ENCODE measurements around the gene C1orf105. TPM values are rescaled to one million over a fixed set of nuclear protein-coding genes. Genes with fewer than 3 reads are reported as not detected.

The C1orf105 gene
- total RNA-seq, 4 donors from 2014 or later: not detected

- TF ChIP-seq, protein P1, sequence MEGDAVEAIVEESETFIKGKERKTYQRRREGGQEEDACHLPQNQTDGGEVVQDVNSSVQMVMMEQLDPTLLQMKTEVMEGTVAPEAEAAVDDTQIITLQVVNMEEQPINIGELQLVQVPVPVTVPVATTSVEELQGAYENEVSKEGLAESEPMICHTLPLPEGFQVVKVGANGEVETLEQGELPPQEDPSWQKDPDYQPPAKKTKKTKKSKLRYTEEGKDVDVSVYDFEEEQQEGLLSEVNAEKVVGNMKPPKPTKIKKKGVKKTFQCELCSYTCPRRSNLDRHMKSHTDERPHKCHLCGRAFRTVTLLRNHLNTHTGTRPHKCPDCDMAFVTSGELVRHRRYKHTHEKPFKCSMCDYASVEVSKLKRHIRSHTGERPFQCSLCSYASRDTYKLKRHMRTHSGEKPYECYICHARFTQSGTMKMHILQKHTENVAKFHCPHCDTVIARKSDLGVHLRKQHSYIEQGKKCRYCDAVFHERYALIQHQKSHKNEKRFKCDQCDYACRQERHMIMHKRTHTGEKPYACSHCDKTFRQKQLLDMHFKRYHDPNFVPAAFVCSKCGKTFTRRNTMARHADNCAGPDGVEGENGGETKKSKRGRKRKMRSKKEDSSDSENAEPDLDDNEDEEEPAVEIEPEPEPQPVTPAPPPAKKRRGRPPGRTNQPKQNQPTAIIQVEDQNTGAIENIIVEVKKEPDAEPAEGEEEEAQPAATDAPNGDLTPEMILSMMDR (IDR thresholded peaks at IDR 0.05): no peak
- TF ChIP-seq POLR2A (IDR thresholded peaks at IDR 0.05): no peak
- H3K4me1 ChIP-seq: peaks cover 0 to 20% (median 3%) of the 10 kb centered on the region in 3 donors
- no peaks in the 10 kb centered on the region for H3K9me3 ChIP-seq
- intact Hi-C loops (cut with DNase I): no loop called here
- peak overlapping the region in 1 of 4 donors; percentile 26 for H3K27ac ChIP-seq
- no peak overlapping the region for H3K4me3 ChIP-seq
- DNase-seq: no peak
- no peaks in the 10 kb centered on the region for H3K36me3 ChIP-seq
- H3K27me3 ChIP-seq: no peaks in the 10 kb centered on the region
These were observed 63.0 kb downstream of the C1orf105 start for GRCh38 chr1:172483448-172483847.

- peak overlapping the region in 1 of 4 donors; percentile 26 for H3K27ac ChIP-seq
- H3K27me3 ChIP-seq: no peaks in the 10 kb centered on the region
These were observed 63.8 kb downstream of the C1orf105 start for GRCh38 chr1:172484252-172484651.

GRCh38 chr1:172485626-172486025 is 65.1 kb downstream of the C1orf105 start:
- intact Hi-C loops (cut with DNase I): no loop called here

More at GRCh38 chr1:172484252-172484651, 63.8 kb downstream of the C1orf105 start:
- H3K9me3 ChIP-seq: no peaks in the 10 kb centered on the region
- no peak for DNase-seq
- no peaks in the 10 kb centered on the region for H3K36me3 ChIP-seq
- no peak overlapping the region for H3K4me3 ChIP-seq
- peaks cover 0 to 20% (median 3%) of the 10 kb centered on the region in 3 donors for H3K4me1 ChIP-seq
- TF ChIP-seq, protein P1 (IDR thresholded peaks at IDR 0.05): no peak
- no peak for TF ChIP-seq POLR2A (IDR thresholded peaks at IDR 0.05)
- intact Hi-C loops (cut with DNase I): no loop called here

DNA sequence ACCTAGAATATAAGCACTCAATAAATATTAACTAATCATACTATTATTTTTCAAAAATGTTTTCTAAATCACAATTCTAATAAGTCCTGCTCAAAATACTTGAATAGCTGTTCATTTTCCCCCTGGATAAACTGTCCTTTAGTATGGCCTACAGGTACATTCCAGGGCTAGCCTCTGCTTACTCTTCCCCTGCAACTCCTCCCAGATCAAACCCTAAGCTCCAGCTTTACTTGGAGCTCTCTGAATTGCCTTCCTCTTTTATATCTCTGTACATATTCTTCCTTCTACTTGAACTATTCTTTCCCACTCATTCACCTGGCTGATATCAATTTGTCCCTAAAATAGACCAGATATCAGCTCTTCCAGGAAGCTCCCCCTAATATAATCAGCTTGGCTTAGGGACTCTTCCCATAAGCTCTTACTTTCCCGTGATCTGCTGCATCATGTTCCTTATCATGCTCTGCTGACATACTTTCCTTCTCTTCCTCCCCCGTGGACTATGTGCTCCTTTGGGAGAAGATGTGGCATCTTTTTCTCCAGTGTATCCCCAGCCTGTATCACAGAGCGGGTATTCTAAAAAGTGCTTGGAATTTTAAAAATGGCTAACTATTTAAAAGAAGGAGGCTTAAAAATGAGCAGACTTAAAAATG is 66.4 kb downstream of the C1orf105 start:
- no peak overlapping the region for H3K27ac ChIP-seq
- no peak for DNase-seq
- WGBS, 2 donors: 68% methylated on average over 3 of the region's 3 CpGs
- intact Hi-C loops (cut with DNase I): no loop called here
- no peak overlapping the region for H3K4me3 ChIP-seq
- TF ChIP-seq, protein P1 (IDR thresholded peaks at IDR 0.05): no peak
- no peak for TF ChIP-seq POLR2A (IDR thresholded peaks at IDR 0.05)
- no peaks in the 10 kb centered on the region for H3K36me3 ChIP-seq
- no peaks in the 10 kb centered on the region for H3K9me3 ChIP-seq
- H3K4me1 ChIP-seq: peaks cover 0 to 20% (median 3%) of the 10 kb centered on the region in 3 donors
- H3K27me3 ChIP-seq: no peaks in the 10 kb centered on the region

More at GRCh38 chr1:172485626-172486025, 65.1 kb downstream of the C1orf105 start:
- Histone ChIP-seq H3K36me3 (no peaks in the 10 kb centered on the region), H3K4me1 (peaks cover 0 to 20% (median 3%) of the 10 kb centered on the region in 3 donors), H3K9me3 (no peaks in the 10 kb centered on the region), H3K27me3 (no peaks in the 10 kb centered on the region), H3K4me3 (no peak overlapping the region), H3K27ac (no peak overlapping the region)
- no peak for TF ChIP-seq POLR2A (IDR thresholded peaks at IDR 0.05)
- TF ChIP-seq, protein P1 (IDR thresholded peaks at IDR 0.05): no peak
- no peak for DNase-seq
- 73 to 74% methylated on average over 5 of the region's 5 CpGs for WGBS, 2 donors

DNA sequence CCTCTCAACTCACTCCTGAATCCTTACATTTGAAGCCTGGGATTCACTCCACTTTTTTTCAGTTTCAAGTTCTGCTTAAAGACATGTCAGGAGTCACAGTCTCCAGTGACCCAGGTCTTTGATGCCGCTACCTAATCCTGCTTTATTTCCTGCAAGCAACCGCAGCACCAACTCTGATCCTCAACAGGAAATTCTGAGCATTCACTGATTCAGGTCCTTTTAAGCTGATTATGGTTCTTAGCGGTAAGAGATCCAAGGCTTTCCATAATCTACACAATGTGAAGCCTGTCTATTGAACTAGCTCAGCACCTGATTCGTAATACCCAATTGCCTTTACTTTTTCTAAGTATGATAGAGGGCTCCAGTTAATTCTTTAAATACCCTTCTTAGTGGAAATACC is 67.1 kb downstream of the C1orf105 start:
- Histone ChIP-seq H3K4me3 (no peak overlapping the region), H3K27ac (no peak overlapping the region), H3K36me3 (no peaks in the 10 kb centered on the region), H3K9me3 (no peaks in the 10 kb centered on the region), H3K27me3 (no peaks in the 10 kb centered on the region), H3K4me1 (peaks cover 0 to 20% (median 3%) of the 10 kb centered on the region in 3 donors)
- intact Hi-C loops (cut with DNase I): no loop called here
- WGBS, 2 donors: 62 to 76% methylated on average over 4 of the region's 4 CpGs
- no peak for TF ChIP-seq POLR2A (IDR thresholded peaks at IDR 0.05)
- TF ChIP-seq, protein P1 (IDR thresholded peaks at IDR 0.05): no peak
- no peak for DNase-seq

Data from esophagus squamous epithelium (tissue), 5 donors.